ENCODE measurements around the gene KDM4C. TPM values are rescaled to one million over a fixed set of nuclear protein-coding genes. Genes with fewer than 3 reads are reported as not detected.

KDM4C gene
- total and polyA plus RNA-seq, 2 of the 13 experiments (the other 11 are each of a cell fraction or from before 2014, with no cell fraction given), result 19.4 to 23.6 TPM

DNA sequence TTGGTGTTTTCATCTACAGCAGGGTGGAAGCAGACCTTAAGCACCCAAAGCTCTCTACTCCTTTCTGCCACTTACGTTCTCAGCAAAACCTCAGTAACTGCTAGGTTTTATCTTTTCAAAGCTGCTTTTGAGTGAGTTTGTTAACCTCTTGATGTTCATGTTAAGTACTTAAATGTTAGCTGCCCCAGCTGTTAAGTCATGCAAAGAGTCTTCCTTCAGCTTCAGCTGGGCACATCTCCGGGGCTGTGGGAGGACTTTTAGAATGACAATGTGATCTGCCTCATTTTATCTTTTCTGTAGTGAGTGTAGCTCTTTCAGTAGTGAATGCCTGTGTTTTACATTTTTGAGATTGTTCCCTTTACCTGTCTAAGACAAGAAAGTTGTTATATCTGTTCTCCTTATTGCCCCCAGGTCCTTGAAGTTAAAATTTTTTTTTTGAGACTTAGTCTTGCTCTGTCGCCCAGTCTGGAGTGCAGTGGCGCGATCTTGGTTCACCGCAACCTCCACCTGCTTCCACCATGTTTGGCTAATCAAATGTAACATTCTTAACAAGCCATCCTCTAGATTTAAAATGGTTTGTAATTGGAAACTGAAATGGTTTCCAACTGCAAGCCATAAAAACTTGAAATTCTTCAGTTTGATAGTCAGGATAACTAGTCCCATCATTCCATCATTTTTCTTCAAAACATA is 19.6 kb downstream of the KDM4C start:
- Histone ChIP-seq H3K9ac (ENCODE audit: insufficient read depth, low read depth, low read length) (no peak overlapping the region), H3K4me1 (ENCODE audit: insufficient read depth, low read length) (peaks cover 59% of the 10 kb centered on the region), H4K20me1 (ENCODE audit: insufficient read depth, low read length) (no peaks in the 10 kb centered on the region), H3K27ac (ENCODE audit: extremely low read length, insufficient read depth, low read length) (peak overlapping the region; percentile 83), H3K79me2 (ENCODE audit: insufficient read depth, low read length) (peaks cover 77% of the 10 kb centered on the region), H3K4me3 (replicated peaks in 1 of 3; ENCODE audit: insufficient read depth in 1 of 3, low read depth in 2 of 3, low read length in 3 of 3) (no peak overlapping the region), H3K9me3 (ENCODE audit: low read length) (no peaks in the 10 kb centered on the region), H3K4me2 (ENCODE audit: low read depth, low read length) (no peak overlapping the region), H3K36me3 (replicated peaks in 1 of 2; ENCODE audit: control insufficient read depth in 1 of 2, insufficient read depth in 2 of 2, low read length in 2 of 2) (no peaks in the 10 kb centered on the region), H3K27me3 (ENCODE audit: control insufficient read depth in 1 of 2, insufficient read depth in 2 of 2, low read length in 2 of 2) (no peaks in the 10 kb centered on the region), H2AFZ (ENCODE audit: low read length) (no peak overlapping the region)
- BruUV-seq (replicated peaks), result no TSS peak
- DNase-seq (ENCODE audit: low spot score), result no peak
- no peak for TF ChIP-seq DNMT1 (CRISPR knock-in tag; IDR thresholded peaks at IDR 0.05)
- no peak for TF ChIP-seq HOXA3 (CRISPR knock-in tag; IDR thresholded peaks at IDR 0.05)
- TF ChIP-seq, protein P1, sequence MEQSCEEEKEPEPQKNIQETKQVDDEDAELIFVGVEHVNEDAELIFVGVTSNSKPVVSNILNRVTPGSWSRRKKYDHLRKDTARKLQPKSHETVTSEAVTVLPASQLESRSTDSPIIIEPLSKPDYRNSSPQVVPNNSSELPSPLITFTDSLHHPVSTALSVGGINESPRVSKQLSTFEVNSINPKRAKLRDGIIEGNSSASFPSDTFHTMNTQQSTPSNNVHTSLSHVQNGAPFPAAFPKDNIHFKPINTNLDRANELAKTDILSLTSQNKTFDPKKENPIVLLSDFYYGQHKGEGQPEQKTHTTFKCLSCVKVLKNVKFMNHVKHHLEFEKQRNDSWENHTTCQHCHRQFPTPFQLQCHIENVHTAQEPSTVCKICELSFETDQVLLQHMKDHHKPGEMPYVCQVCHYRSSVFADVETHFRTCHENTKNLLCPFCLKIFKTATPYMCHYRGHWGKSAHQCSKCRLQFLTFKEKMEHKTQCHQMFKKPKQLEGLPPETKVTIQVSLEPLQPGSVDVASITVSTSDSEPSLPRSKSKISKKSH (CRISPR knock-in tag; IDR thresholded peaks at IDR 0.05; ENCODE audit: borderline replicate concordance), result no peak
- TF ChIP-seq SMARCC2 (IDR thresholded peaks at IDR 0.05), result no peak
- TF ChIP-seq CBFB (CRISPR knock-in tag; IDR thresholded peaks at IDR 0.05), result no peak
- no peak for TF ChIP-seq GLI4 (CRISPR knock-in tag; IDR thresholded peaks at IDR 0.05; ENCODE audit: borderline replicate concordance)
- TF ChIP-seq, protein P2, sequence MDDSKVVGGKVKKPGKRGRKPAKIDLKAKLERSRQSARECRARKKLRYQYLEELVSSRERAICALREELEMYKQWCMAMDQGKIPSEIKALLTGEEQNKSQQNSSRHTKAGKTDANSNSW (CRISPR knock-in tag; IDR thresholded peaks at IDR 0.05; ENCODE audit: borderline replicate concordance), result no peak
- TF ChIP-seq, protein P3, sequence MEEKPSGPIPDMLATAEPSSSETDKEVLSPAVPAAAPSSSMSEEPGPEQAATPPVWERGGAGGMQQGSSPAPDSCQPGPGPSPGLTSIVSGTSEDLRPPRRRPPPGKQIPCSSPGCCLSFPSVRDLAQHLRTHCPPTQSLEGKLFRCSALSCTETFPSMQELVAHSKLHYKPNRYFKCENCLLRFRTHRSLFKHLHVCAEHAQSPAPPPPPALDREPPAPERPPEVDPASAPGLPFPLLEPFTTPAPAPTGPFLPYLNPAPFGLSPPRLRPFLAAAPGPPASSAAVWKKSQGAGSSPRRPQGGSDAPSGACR (CRISPR knock-in tag; IDR thresholded peaks at IDR 0.05), result no peak
- no peak for TF ChIP-seq ZNF350 (CRISPR knock-in tag; IDR thresholded peaks at IDR 0.05; ENCODE audit: borderline replicate concordance, low read depth)
- no peak for TF ChIP-seq YY1 (IDR thresholded peaks at IDR 0.05; ENCODE audit: insufficient read depth, insufficient replicate concordance, low read depth, low read length)
- WGBS (ENCODE audit: low lambda C conversion rate), result 96% methylated on average over 6 of the region's 6 CpGs
- intact Hi-C loops (cut with micrococcal nuclease; ENCODE audit: unreplicated experiment), result no loop called here
- ChIA-PET CTCF (ENCODE audit: low intra/inter-chr PET ratio, low total read pairs) (no interaction called here), POLR2A (interaction anchor here (0.7 to 11.2 kb wide), 4 partner anchors 10 to 62 kb away, joined by 3 to 130 read pairs (median 12); partner anchors contain the start of gene KDM4C)
- FAIRE-seq, result no peak
- no peak for ATAC-seq
- in situ Hi-C loops (cut with HindIII; ENCODE audit: extremely low pct_ligation_motif_present, low pct_unique_long_range_greater_than_20kb), result no loop called here
